HUES6 (cell line): ENCODE measurements around the gene RNF40.
A peak's percentile ranks its signal among the peaks of the same experiment; 100 is the strongest.
"Not testable (repeated sequence)": the region's sequence is repeated elsewhere in the genome, so short reads cannot be mapped to it uniquely, and the experiment has no call there.

Experiments
- H3K27ac ChIP-seq: 2 replicates; pipeline ENCODE4 v1.7.0; 2013; ENCODE audit warnings: low read depth, mild to moderate bottlenecking, low read length, inconsistent platforms
- H3K27me3 ChIP-seq: 2 replicates; pipeline ENCODE4 v1.6.1; 2013; ENCODE audit warnings: low read length; ENCODE audit not compliant: control insufficient read depth, insufficient read depth
- H3K36me3 ChIP-seq: 2 replicates; pipeline ENCODE4 v1.6.1; 2013; ENCODE audit warnings: low read length; ENCODE audit not compliant: control insufficient read depth, insufficient read depth
- H3K4me1 ChIP-seq: 2 replicates; pipeline ENCODE4 v1.6.1; 2013; ENCODE audit warnings: low read length; ENCODE audit not compliant: control insufficient read depth, insufficient read depth
- H3K4me3 ChIP-seq: 2 replicates; pipeline ENCODE4 v1.5.1; 2013; ENCODE audit warnings: low read depth, low read length
- H3K9ac ChIP-seq: one replicate; pipeline ENCODE4 v1.6.1; 2013; ENCODE audit warnings: mild to moderate bottlenecking, low read length
- H3K9me3 ChIP-seq: 2 replicates; pipeline ENCODE4 v1.6.1; 2013; ENCODE audit warnings: low read depth, low read length; ENCODE audit not compliant: control insufficient read depth, insufficient read depth

RNF40 gene

DNA sequence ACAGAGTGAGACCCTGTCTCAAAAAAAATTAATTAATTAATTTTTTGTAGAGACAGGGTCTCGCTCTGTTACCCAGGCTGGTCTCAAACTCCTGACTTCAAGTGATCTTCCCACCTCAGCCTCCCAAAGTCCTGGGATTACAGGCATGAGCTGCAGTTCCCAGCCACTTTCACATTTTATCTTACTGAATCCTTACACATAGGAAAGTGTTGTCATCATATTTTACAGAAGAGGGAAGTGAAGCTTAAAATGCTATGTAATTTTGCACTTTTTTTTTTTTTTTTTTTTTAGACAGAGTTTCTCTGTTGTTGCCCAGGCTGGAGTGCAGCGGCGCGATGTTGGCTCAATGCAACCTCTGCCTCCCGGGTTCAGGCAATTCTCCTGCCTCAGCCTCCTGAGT, 46.0 kb downstream of the RNF40 start:
- Histone ChIP-seq H3K27ac (no peak overlapping the region), H3K4me1 (0 out of 2 replicates have a peak, but pooled peaks cover 4% of the 10 kb centered on the region), H3K4me3 (no peak overlapping the region), H3K27me3 (peaks cover 40% of the 10 kb centered on the region), H3K36me3 (no peaks in the 10 kb centered on the region), H3K9me3 (no peaks in the 10 kb centered on the region), H3K9ac (no peak overlapping the region)

DNA sequence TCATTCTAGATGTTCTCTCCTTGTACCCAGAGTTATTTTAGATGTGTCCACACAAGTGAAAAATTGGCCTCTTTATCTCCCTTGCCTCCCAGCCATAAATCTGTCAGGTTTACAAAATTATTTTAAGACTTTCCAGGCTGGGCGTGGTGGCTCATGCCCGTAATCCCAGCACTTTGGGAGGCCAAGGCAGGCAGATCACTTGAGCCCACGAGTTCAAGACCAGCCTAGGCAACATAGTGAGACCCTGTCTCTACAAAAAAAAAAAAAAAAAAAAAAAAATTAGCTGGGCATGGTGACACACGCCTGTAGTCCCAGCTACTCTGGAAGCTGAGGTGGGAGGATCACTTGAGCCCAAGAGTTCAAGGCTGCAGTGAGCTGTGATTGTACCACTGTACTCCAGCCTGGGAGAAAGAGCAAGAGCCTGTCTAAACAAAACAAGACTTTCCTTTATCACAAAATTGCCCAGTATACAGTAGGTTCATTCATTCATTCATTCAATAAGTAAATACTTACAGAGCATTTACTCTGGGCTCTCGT, 46.8 kb downstream of the RNF40 start:
- not testable (repeated sequence) for H3K36me3 ChIP-seq, H3K4me3 ChIP-seq, H3K27ac ChIP-seq, H3K4me1 ChIP-seq, H3K9ac ChIP-seq, H3K9me3 ChIP-seq
- H3K27me3 ChIP-seq = peaks cover 38% of the 10 kb centered on the region

DNA sequence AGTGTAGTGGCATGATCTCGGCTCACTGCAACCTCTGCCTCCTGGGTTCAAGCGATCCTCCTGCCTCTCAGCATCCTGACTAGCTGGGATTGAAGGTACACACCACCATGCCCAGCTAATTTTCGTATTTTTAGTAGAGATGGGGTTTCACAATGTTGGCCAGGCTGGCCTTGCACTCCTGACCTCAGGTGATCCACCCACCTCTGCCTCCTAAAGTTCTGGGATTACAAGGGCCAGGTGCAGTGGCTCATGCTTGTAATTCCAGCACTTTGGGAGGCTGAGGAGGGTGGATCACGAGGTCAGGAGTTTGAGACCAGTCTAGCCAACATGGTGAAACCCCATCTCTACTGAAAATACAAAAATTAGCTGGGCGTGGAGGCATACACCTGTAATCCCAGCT, 47.6 kb downstream of the RNF40 start:
- not testable (repeated sequence) for H3K9me3 ChIP-seq, H3K4me3 ChIP-seq, H3K4me1 ChIP-seq, H3K36me3 ChIP-seq, H3K9ac ChIP-seq, H3K27ac ChIP-seq
- peaks cover 37% of the 10 kb centered on the region for H3K27me3 ChIP-seq

DNA sequence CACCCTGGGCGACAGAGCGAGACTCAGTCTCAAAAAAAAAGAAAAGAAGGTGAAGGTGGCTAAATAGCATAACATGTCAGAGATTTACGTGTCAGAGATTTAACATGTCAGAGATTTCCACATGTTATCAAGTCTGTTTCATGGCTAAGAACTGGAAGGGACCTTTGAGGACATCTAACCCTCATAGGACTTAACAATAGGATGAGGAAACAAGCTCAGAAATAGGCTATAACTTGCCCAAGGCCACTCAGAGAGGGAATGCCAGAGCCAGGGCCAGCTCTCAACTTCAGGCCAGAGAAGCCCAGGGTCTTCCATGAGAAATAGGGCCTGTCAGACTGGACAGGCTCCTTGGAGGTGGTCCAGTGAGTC, 51.7 kb downstream of the RNF40 start:
- H3K4me3 ChIP-seq = peak overlapping the region; percentile 56
- no peak overlapping the region; the same call in 1 of the 2 replicates for H3K27ac ChIP-seq
- H3K27me3 ChIP-seq = peaks cover 5% of the 10 kb centered on the region
- H3K9ac ChIP-seq = peak overlapping the region; percentile 67
- no peaks in the 10 kb centered on the region for H3K9me3 ChIP-seq
- no peaks in the 10 kb centered on the region for H3K36me3 ChIP-seq
- H3K4me1 ChIP-seq = peaks cover 5% of the 10 kb centered on the region

DNA sequence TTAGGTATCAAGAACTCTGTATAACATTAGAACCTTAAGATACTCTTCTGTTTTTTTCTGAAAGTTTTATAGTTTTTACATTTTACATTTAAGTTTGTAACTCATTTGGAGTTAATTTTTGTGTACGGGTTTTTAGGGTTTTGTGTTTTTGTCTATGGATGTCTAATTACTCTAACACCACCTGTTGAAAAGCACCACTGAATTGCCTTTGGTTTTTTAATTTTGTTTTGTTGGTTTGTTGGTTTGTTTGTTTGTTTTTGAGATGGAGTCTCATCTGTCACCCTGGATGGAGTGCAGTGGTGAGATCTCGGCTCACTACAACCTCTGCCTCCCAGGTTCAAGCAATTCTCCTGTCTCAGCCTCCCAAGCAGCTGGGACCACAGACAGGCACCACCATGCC, 54.6 kb downstream of the RNF40 start:
- H3K9ac ChIP-seq = no peak overlapping the region
- H3K27ac ChIP-seq = no peak overlapping the region
- no peaks in the 10 kb centered on the region for H3K36me3 ChIP-seq
- no peak overlapping the region for H3K4me3 ChIP-seq
- peaks cover 5% of the 10 kb centered on the region for H3K4me1 ChIP-seq
- no peaks in the 10 kb centered on the region for H3K9me3 ChIP-seq
- H3K27me3 ChIP-seq = peaks cover 2% of the 10 kb centered on the region

DNA sequence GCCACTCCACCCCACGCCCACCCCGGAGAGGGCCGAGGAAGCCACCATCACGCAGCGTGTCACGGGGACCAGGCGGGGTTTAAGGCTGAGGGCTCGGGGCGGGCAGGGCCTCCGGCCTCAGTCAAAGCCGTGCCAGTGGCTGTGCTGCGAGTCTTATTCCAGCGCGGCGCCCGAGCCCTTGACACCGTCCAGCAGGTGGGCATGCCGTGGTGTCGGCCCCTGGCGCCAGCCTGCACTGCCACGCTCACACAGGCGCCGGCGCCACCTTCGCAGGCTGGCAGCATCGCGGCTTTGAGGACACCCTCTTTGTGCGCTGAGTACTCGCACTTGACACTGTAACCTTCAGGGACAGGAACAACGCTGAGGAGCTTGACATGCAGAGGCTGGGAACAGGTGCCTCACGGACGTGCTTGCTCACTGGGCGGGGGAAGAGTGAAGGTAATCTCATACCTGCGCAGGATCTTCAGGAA, 58.9 kb downstream of the RNF40 start:
- no peaks in the 10 kb centered on the region; the same call in 1 of the 2 replicates for H3K27me3 ChIP-seq
- H3K9ac ChIP-seq = no peak overlapping the region
- no peak overlapping the region for H3K4me3 ChIP-seq
- H3K4me1 ChIP-seq = no peaks in the 10 kb centered on the region
- H3K36me3 ChIP-seq = no peaks in the 10 kb centered on the region
- H3K27ac ChIP-seq = no peak overlapping the region
- no peaks in the 10 kb centered on the region for H3K9me3 ChIP-seq

DNA sequence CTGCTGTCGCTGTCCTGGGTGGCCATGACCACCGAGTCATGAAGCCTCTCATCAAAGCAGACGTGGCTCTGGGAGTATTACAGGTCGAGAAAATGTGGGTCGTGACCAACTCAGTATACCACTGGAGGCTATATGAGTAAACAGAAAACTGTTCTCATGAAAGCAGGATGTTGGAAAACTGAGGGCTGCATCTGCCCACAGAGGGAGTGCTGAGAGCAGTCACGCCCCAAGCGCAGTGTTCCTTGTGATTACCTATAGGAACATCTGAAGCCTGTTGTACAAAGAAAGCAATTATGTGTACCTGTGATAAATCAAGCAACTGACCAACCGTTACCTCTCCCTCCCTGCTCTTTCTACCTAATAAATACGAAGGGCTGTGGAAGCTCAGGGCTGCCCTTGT, 59.3 kb downstream of the RNF40 start:
- H3K27me3 ChIP-seq, H3K36me3 ChIP-seq, H3K9ac ChIP-seq, H3K27ac ChIP-seq, H3K9me3 ChIP-seq, H3K4me1 ChIP-seq, H3K4me3 ChIP-seq: not testable (repeated sequence)

DNA sequence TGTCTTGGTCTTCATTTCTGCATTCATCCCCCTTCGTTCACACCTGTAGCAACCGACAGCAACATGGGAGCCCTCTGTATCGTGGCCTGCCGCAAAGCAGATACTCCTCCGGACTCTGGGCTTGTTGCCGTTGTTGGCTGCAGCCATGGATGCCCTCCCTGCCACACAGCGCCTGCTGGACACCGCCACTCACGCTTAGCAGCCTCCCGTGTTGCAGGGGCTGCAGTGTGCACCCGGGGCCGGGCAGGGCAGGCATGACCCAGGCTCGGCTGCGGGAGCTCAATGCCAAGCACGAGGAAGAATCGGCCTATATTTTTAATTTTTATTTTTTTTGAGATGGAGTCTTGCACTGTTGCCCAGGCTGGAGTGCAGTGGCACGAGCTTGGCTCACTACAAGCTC, 59.8 kb downstream of the RNF40 start:
- Histone ChIP-seq H3K9ac (no peak overlapping the region), H3K9me3 (no peaks in the 10 kb centered on the region), H3K27me3 (no peaks in the 10 kb centered on the region; the same call in 1 of the 2 replicates), H3K36me3 (no peaks in the 10 kb centered on the region), H3K4me1 (no peaks in the 10 kb centered on the region), H3K4me3 (no peak overlapping the region), H3K27ac (no peak overlapping the region)
